ENCODE measurements around the gene RASA2. TPM values are rescaled to one million over a fixed set of nuclear protein-coding genes. Genes with fewer than 3 reads are reported as not detected.

The RASA2 gene
- total and polyA plus RNA-seq, 2 of the 8 experiments (the other 6 are each of a cell fraction or from before 2014, with no cell fraction given): 3.5 to 15.9 TPM

DNA sequence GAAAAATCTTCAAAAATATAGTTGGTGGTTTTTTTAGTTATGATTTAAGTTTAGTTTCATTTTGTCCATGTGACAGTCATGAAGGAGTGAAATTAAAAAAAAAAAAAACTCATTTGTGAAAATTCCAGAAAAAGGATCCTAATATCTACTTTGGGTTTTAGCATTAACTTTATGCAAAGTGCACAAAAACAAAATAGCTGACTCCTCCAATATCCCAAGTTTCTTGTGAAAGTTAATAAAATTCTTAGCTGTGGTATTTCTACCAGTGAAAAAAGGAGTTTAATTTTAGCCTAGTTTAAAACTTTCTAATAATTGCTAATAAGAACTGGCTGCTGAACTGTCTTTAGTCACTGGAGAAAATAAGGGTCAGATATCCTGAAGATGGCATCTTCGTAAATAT is 40.8 kb upstream of the RASA2 start:
- Histone ChIP-seq H3K36me3 (ENCODE audit: control insufficient read depth in 2 of 4, insufficient read depth in 4 of 4, low read length in 3 of 4) (no peaks in the 10 kb centered on the region; a peak in 2 of 8 replicates), H3K4me3 (ENCODE audit: extremely low read depth in 1 of 4, insufficient read depth in 2 of 4, low read depth in 3 of 4, low read length in 4 of 4) (no peak overlapping the region)
- CTCF ChIA-PET (ENCODE audit: partially characterized antibody): interaction anchor here (0.6 to 2.0 kb wide), 5 partner anchors 9 to 173 kb away, joined by 3 to 7 read pairs (median 3); no protein-coding TSS in a partner anchor
- TF ChIP-seq SUZ12 (IDR thresholded peaks at IDR 0.05; ENCODE audit: low read length) (no peak), BRCA1 (IDR thresholded peaks at IDR 0.05; ENCODE audit: low read depth, low read length) (no peak), CBX8 (IDR thresholded peaks at IDR 0.05; ENCODE audit: borderline replicate concordance, low read depth, low read length) (no peak), ZNF274 (IDR thresholded peaks at IDR 0.05; ENCODE audit: borderline replicate concordance, extremely low read depth, low read length) (no peak), SP1 (IDR thresholded peaks at IDR 0.05; ENCODE audit: low read depth, low read length) (no peak), KDM4A (IDR thresholded peaks at IDR 0.05; ENCODE audit: low read depth, low read length, severe bottlenecking) (no peak), RFX5 (IDR thresholded peaks at IDR 0.05; ENCODE audit: borderline replicate concordance, low read depth, low read length) (no peak), EP300 (IDR thresholded peaks at IDR 0.05; ENCODE audit: borderline replicate concordance in 1 of 2, low read depth in 2 of 2, low read length in 2 of 2) (no peak), MAX (IDR thresholded peaks at IDR 0.05) (no peak), SIX5 (IDR thresholded peaks at IDR 0.05; ENCODE audit: low read depth, low read length) (no peak), SAP30 (IDR thresholded peaks at IDR 0.05; ENCODE audit: insufficient read depth, insufficient replicate concordance, low read length) (no peak), NANOG (IDR thresholded peaks at IDR 0.05; ENCODE audit: insufficient read depth, low read depth, low read length, poor library complexity, severe bottlenecking) (no peak), TCF12 (IDR thresholded peaks at IDR 0.05; ENCODE audit: low read depth, low read length) (no peak), SP2 (IDR thresholded peaks at IDR 0.05; ENCODE audit: low read length) (no peak), GTF2F1 (IDR thresholded peaks at IDR 0.05; ENCODE audit: borderline replicate concordance, low read depth, low read length) (no peak)

More for the DNA sequence above, 40.8 kb upstream of the RASA2 start:
- Histone ChIP-seq H4K91ac (replicated peaks; ENCODE audit: insufficient read length, low read length) (no peak overlapping the region), H4K5ac (ENCODE audit: insufficient read length, low read depth, low read length) (no peak overlapping the region), H2BK5ac (ENCODE audit: low read depth, low read length) (no peak overlapping the region), H2AFZ (ENCODE audit: low read length) (no peak overlapping the region), H2AK5ac (ENCODE audit: low read depth, low read length) (no peak overlapping the region), H3K23me2 (ENCODE audit: low read depth, low read length) (no peaks in the 10 kb centered on the region), H3K79me1 (ENCODE audit: low read depth, low read length) (no peaks in the 10 kb centered on the region), H3K18ac (ENCODE audit: extremely low read depth, low read length) (no peak overlapping the region), H3K27ac (ENCODE audit: low read depth, low read length) (no peak overlapping the region), H3K23ac (ENCODE audit: insufficient read length) (no peak overlapping the region), H2BK120ac (replicated peaks; ENCODE audit: low read depth, low read length) (no peak overlapping the region), H3K9me3 (ENCODE audit: insufficient read depth in 2 of 2, low read depth in 1 of 2, low read length in 1 of 2) (no peaks in the 10 kb centered on the region), H3K4me1 (replicated peaks in 1 of 4; ENCODE audit: control insufficient read depth in 3 of 4, insufficient read depth in 4 of 4, low read length in 3 of 4) (no peaks in the 10 kb centered on the region), H3K9ac (replicated peaks in 1 of 4; ENCODE audit: extremely low read depth in 1 of 4, low read depth in 3 of 4, low read length in 3 of 4) (no peak overlapping the region), H3K14ac (ENCODE audit: insufficient read length) (no peak overlapping the region), H2BK20ac (ENCODE audit: low read length) (no peak overlapping the region), H2BK12ac (ENCODE audit: low read depth, low read length) (no peak overlapping the region), H2BK15ac (ENCODE audit: low read length) (no peak overlapping the region), H3K79me2 (ENCODE audit: control insufficient read depth in 1 of 2, insufficient read depth in 2 of 2, low read length in 2 of 2) (no peaks in the 10 kb centered on the region), H3K56ac (replicated peaks; ENCODE audit: insufficient read length, low read depth, low read length) (no peak overlapping the region), H3K4me2 (ENCODE audit: insufficient read depth in 1 of 2, low read depth in 2 of 2, low read length in 2 of 2) (no peak overlapping the region), H3K27me3 (replicated peaks in 1 of 4; ENCODE audit: control insufficient read depth in 3 of 4, extremely low read depth in 1 of 4, insufficient read depth in 3 of 4, low read length in 3 of 4) (no peaks in the 10 kb centered on the region), H4K20me1 (replicated peaks in 1 of 2; ENCODE audit: control insufficient read depth in 1 of 2, insufficient read depth in 2 of 2, low read length in 2 of 2) (no peaks in the 10 kb centered on the region), H4K8ac (ENCODE audit: extremely low read depth, insufficient read depth, low read length) (no peak overlapping the region), H3K4ac (replicated peaks; ENCODE audit: insufficient read length, low read depth, low read length) (no peak overlapping the region)
- FAIRE-seq: no peak
- WGBS, 2 experiments (ENCODE audit: extremely low coverage in 1 of 2, insufficient coverage in 1 of 2, insufficient read length in 1 of 2, insufficient replicate concordance in 2 of 2, low coverage in 1 of 2, low lambda C conversion rate in 2 of 2, missing lambda C conversion rate in 1 of 2): 96% methylated on average over 1 of the region's 1 CpG; no CpG with 5 or more reads in 1 of the 2 experiments
- POLR2A ChIA-PET (ENCODE audit: partially characterized antibody): no interaction called here
- no peak for DNase-seq (ENCODE audit: low read depth in 1 of 2, low spot score in 2 of 2)

All from H1 (cell line).